ENCODE data around the gene DUSP11.
"Not testable (repeated sequence)": the region's sequence is repeated elsewhere in the genome, so short reads cannot be mapped to it uniquely, and the experiment has no call there.

DUSP11 gene

GRCh38 chr2:73772819-73773218 lies 7.1 kb downstream of the DUSP11 start:
- DNase-seq (ENCODE audit: low read depth) = no peak

GRCh38 chr2:73770725-73771124 lies 9.2 kb downstream of the DUSP11 start:
- DNase-seq (ENCODE audit: low read depth) = no peak

GRCh38 chr2:73766994-73767393 lies 12.9 kb downstream of the DUSP11 start:
- no peak for DNase-seq (ENCODE audit: low read depth)

- DNase-seq (ENCODE audit: low read depth) = no peak
Measured at GRCh38 chr2:73766349-73766748, 13.6 kb downstream of the DUSP11 start.

GRCh38 chr2:73764945-73765344 lies 15.0 kb downstream of the DUSP11 start:
- DNase-seq (ENCODE audit: low read depth) = no peak

- DNase-seq (ENCODE audit: low read depth) = no peak
Measured at GRCh38 chr2:73762571-73762970, 17.3 kb downstream of the DUSP11 start.

- DNase-seq (ENCODE audit: low read depth) = no peak
Measured at GRCh38 chr2:73759904-73760303, 20.0 kb downstream of the DUSP11 start.

GRCh38 chr2:73759285-73759764 lies 20.6 kb downstream of the DUSP11 start:
- DNase-seq (ENCODE audit: low read depth) = no peak

- DNase-seq (ENCODE audit: low read depth) = not testable (repeated sequence)
Measured at GRCh38 chr2:73754332-73754731, 25.6 kb downstream of the DUSP11 start.

GRCh38 chr2:73749314-73749713 lies 30.6 kb downstream of the DUSP11 start:
- no peak for DNase-seq (ENCODE audit: low read depth)

- no peak for DNase-seq (ENCODE audit: low read depth)
Measured at GRCh38 chr2:73746877-73747208, 33.1 kb downstream of the DUSP11 start.

GRCh38 chr2:73746015-73746876 lies 33.7 kb downstream of the DUSP11 start:
- no peak for DNase-seq (ENCODE audit: low read depth)

- no peak for DNase-seq (ENCODE audit: low read depth)
Measured at GRCh38 chr2:73740767-73741166, 39.1 kb downstream of the DUSP11 start.

- DNase-seq (ENCODE audit: low read depth) = no peak
Measured at GRCh38 chr2:73739101-73739500, 40.8 kb downstream of the DUSP11 start.

- peak; percentile 91 for DNase-seq (ENCODE audit: low read depth)
Measured at GRCh38 chr2:73736855-73737779, 42.8 kb downstream of the DUSP11 start, which contains the start of gene TPRKB. Gene TPRKB (minus strand): TSS chr2:73737345. CDS start chr2:73734569, 2,776 bp downstream.

GRCh38 chr2:73736378-73736777 lies 43.5 kb downstream of the DUSP11 start:
- DNase-seq (ENCODE audit: low read depth) = no peak

GRCh38 chr2:73730810-73731209 lies 49.1 kb downstream of the DUSP11 start:
- no peak for DNase-seq (ENCODE audit: low read depth)

GRCh38 chr2:73728711-73729110 lies 51.2 kb downstream of the DUSP11 start:
- DNase-seq (ENCODE audit: low read depth) = no peak

GRCh38 chr2:73728043-73728442 lies 51.9 kb downstream of the DUSP11 start:
- DNase-seq (ENCODE audit: low read depth) = no peak

GRCh38 chr2:73726657-73727056 lies 53.2 kb downstream of the DUSP11 start:
- not testable (repeated sequence) for DNase-seq (ENCODE audit: low read depth)

GRCh38 chr2:73718851-73719621 lies 60.9 kb downstream of the DUSP11 start:
- no peak for DNase-seq (ENCODE audit: low read depth)

GRCh38 chr2:73718421-73718820 lies 61.5 kb downstream of the DUSP11 start:
- DNase-seq (ENCODE audit: low read depth) = no peak
